Natural killer cell treated with Interleukin-12 subunit alpha and Interleukin-12 subunit beta and Interleukin-15 and Interleukin-18, amount 100 ng/mL, for 72 hours (primary cell): ENCODE data around the gene CCDC183. TPM values are rescaled to one million over a fixed set of nuclear protein-coding genes. Genes with fewer than 3 reads are reported as not detected.

Experiments used
- ATAC-seq, 2 donors: fragments of 150-1000 bp; cut with Tn5 transposase in 1 of 2; sonication (Bioruptor Pico), chemical (Tn5 transposase) in 1 of 2; 2 replicates each; pipeline ENCODE4 v1.10.0; 2021
- DNase-seq: peaks from one replicate; pipeline ENCODE4 v3.0.0; 2022; ENCODE audit warnings: low spot score
- H3K27ac Mint-ChIP-seq, 2 donors: 1 replicate in 1 of 2; 2 replicates in 1 of 2; pipeline ENCODE4 v1.8.0; 2022; ENCODE audit warnings: mixed read lengths in 2 of 2, mild to moderate bottlenecking in 1 of 2, moderate library complexity in 1 of 2
- H3K27me3 Mint-ChIP-seq, 2 donors: 1 replicate in 1 of 2; 2 replicates in 1 of 2; pipeline ENCODE4 v1.8.0; 2022; ENCODE audit warnings: mixed read lengths in 2 of 2
- H3K36me3 Mint-ChIP-seq: one replicate; pipeline ENCODE4 v1.8.0; 2022; ENCODE audit warnings: mixed read lengths
- H3K4me1 Mint-ChIP-seq, 2 donors: 1 replicate in 1 of 2; 2 replicates in 1 of 2; pipeline ENCODE4 v1.8.0; 2022; ENCODE audit warnings: low read depth in 2 of 2, mixed read lengths in 2 of 2, mild to moderate bottlenecking in 1 of 2
- H3K4me3 Mint-ChIP-seq: one replicate; pipeline ENCODE4 v1.8.0; 2022; ENCODE audit warnings: mixed read lengths
- H3K9me3 Mint-ChIP-seq: 2 replicates; pipeline ENCODE4 v1.8.0; 2022; ENCODE audit warnings: mixed read lengths
- total RNA-seq, 2 donors: library from RNA; stranded (reverse); gene quantifications; one replicate each; pipeline ENCODE4 v1.2.3, GENCODE V29; 2022

The CCDC183 gene
- total RNA-seq, 2 donors from 2014 or later: 0.38 to 0.45 TPM

DNA sequence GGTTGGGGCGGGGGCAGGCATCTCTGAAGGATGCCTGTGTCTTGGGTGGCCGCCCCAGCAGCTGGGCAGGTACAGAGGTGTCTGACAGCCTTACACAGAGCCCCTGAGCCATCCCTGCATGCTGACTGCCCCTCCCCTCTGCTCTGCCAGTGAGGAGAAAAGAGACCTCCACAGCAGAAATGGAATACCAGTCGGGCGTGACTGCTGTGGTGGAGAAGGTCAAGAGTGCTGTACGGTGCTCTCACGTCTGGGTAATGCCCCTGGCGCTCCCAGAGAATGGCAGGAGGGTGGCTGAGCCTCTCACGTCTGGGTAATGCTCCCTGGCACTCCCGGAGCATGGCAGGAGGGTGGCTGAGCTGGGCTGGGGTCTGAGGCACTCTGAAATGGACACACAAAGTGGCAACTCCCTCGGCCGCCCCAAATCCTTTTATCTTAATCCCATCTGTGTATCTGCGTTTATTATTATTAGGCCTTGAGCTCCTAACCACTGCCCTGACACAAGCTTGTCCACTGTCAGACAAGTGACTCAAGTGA, 9.1 kb downstream of the CCDC183 start:
- Mint-ChIP-seq H3K27me3 (no peaks in the 10 kb centered on the region), H3K36me3 (no peaks in the 10 kb centered on the region), H3K4me3 (peak overlapping the region; percentile 25), H3K4me1 (peaks cover 14 to 16% of the 10 kb centered on the region in 2 donors), H3K27ac (no peak overlapping the region), H3K9me3 (no peaks in the 10 kb centered on the region)
- no peak for ATAC-seq
- DNase-seq: no peak

DNA sequence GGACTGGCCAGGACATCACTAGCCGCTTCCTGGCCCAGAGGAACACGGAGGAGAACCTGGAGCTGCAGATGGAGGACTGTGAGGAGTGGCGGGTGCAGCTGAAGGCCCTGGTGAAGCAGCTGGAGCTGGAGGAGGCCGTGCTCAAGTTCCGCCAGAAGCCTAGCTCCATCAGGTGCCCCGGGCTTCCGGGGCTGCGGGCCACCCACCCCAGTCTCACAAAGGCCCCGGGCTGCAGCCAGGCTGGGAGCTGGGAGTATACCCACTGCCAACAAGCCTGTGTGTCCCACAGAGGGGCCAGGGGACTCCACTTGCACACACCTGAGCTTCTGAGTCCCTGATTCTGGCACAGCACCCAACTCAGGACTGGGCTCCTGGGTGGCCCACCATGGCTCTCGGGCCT, 9.9 kb downstream of the CCDC183 start:
- Mint-ChIP-seq H3K27ac (no peak overlapping the region), H3K4me3 (peak overlapping the region; percentile 91), H3K36me3 (no peaks in the 10 kb centered on the region), H3K27me3 (no peaks in the 10 kb centered on the region), H3K9me3 (no peaks in the 10 kb centered on the region), H3K4me1 (peaks cover 12 to 18% of the 10 kb centered on the region in 2 donors)
- no peak for ATAC-seq
- DNase-seq: no peak

DNA sequence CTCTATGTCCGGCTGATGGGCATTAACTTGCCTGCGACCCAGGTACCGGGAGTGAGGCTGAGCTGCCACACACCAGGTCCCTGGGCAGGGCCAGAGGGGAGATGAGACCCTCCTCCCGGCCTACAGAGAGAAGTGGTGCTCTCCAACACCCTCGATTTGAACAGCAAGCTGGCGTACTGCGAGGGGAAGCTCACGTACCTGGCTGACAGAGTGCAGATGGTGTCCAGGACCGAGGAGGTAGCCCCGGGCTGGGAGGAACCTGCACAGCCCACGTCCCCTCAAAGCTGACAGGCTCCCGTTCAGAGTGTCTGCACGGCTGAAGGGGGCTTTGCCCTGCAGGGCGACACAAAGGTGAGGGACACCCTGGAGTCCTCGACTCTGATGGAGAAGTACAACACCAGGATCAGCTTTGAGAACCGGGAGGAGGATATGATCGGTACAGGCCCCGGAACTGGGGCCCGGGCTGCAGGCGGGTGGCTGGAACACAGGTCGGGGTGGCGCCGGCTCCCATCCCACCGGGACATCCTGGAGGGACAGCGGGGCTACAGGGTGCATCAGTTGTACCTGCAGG, 10.6 kb downstream of the CCDC183 start:
- DNase-seq (no peak), ATAC-seq (no peak)
- peaks cover 13 to 19% of the 10 kb centered on the region in 2 donors for H3K4me1 Mint-ChIP-seq
- no peaks in the 10 kb centered on the region for H3K36me3 Mint-ChIP-seq
- H3K27me3 Mint-ChIP-seq: no peaks in the 10 kb centered on the region
- H3K4me3 Mint-ChIP-seq: peak overlapping the region; percentile 91
- H3K9me3 Mint-ChIP-seq: no peaks in the 10 kb centered on the region
- H3K27ac Mint-ChIP-seq: peak overlapping the region; percentile 77 to 79

DNA sequence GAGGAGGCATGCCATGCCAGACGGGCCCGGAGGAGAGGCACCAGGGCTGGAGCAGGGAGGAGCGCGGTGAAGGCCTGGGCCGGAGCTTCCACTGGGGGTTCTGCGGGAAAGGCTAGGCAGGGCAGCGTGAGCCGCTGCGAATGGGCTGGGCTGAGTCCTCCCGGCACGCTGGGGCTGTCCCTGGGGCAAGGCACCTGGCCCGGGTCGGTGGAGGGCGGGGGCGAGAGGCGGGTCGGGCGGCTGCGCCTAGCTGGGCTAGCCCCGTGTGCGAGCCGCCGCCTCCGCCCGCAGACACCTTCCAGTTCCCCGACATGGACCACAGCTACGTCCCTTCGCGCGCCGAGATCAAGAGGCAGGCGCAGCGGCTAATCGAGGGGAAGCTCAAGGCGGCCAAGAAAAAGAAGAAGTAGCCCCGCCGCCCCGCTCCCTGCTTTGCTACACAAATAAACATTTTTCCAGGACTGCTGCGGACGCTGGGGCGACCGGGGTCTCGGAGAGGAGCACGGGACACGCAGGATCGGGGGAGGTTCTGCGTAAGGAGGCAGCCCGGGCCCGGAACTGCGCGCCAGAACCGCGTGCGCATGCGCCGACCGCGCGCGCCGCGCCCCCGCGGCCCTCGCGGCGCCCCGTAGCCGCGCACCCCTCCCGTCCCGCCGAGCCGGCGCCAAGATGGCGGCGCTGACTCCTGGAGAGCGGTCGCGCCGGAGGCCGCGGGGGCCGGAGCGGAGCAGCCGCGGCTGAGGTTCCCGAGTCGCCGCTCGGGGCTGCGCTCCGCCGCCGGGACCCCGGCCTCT, 11.3 kb downstream of the CCDC183 start, which contains the start of gene RABL6:
Gene RABL6, plus strand, starts transcription at position 668 of the 794 bp plus-strand sequence. CDS start 249 bp downstream, outside the sequence.
- no peaks in the 10 kb centered on the region for H3K36me3 Mint-ChIP-seq
- H3K4me3 Mint-ChIP-seq: peak within 1 kb of the TSS; percentile 91
- H3K4me1 Mint-ChIP-seq: peaks cover 13 to 19% of the 10 kb centered on the region in 2 donors
- H3K27me3 Mint-ChIP-seq: no peaks in the 10 kb centered on the region
- no peaks in the 10 kb centered on the region for H3K9me3 Mint-ChIP-seq
- peak within 1 kb of the TSS; percentile 77 to 79 for H3K27ac Mint-ChIP-seq
- DNase-seq: peak; percentile 88
- peak; percentile 92 to 95 for ATAC-seq

DNA sequence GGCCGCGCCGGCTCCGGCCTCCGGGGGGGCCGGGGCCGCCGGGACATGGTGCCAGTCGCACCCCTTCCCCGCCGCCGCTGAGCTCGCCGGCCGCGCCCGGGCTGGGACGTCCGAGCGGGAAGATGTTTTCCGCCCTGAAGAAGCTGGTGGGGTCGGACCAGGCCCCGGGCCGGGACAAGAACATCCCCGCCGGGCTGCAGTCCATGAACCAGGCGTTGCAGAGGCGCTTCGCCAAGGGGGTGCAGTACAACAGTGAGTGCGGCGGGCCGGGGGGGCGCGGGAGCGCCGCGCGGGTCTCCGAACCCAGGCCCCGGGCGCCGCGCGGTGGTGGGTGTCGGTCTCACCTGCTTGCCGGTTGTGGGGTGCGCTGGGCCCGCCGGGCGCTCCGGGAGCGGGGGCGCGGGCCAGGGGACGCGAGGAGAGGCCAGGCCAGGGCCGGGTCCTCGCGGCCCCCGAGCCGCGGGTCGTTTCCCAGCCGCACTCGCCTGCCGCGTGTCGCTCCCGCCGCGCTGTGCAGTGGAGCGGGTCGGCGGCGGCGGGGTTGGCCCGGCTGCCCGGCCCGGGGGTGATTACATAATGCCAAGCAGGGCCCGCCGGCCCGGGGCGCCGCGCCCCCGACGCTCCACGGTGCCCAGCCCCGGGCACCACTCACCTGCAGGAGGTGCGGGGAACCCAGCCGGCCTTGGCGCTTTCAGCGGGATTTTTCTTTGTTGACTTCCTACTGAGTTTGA, 12.1 kb downstream of the CCDC183 start:
- H3K36me3 Mint-ChIP-seq: peaks cover 4% of the 10 kb centered on the region
- peak; percentile 53 to 64 for ATAC-seq
- H3K27me3 Mint-ChIP-seq: no peaks in the 10 kb centered on the region
- no peaks in the 10 kb centered on the region for H3K9me3 Mint-ChIP-seq
- peaks cover 21 to 27% of the 10 kb centered on the region in 2 donors for H3K4me1 Mint-ChIP-seq
- no peak for DNase-seq
- peak overlapping the region; percentile 33 to 68 for H3K27ac Mint-ChIP-seq
- H3K4me3 Mint-ChIP-seq: peak overlapping the region; percentile 88

DNA sequence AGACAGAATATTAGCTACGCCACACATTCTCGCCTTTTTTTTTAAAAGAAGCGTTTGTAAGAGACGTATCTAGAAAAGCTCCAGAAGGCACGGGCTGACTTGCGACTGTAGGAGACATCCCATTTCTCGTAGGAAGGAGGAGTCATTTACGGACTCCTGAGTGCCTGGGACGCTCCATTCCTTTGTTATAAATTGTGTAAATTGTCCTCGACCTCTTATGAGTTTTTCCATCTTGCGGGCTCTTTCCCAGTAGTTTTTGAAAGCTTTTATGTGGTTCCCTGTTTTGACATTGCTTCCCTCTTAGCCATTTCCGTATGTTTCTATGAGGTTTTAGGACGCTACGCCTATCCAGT, 12.6 kb downstream of the CCDC183 start:
- no peak for DNase-seq
- peaks cover 24 to 32% of the 10 kb centered on the region in 2 donors for H3K4me1 Mint-ChIP-seq
- peak overlapping the region; percentile 88 for H3K4me3 Mint-ChIP-seq
- peak overlapping the region; percentile 33 to 68 for H3K27ac Mint-ChIP-seq
- no peak for ATAC-seq
- H3K27me3 Mint-ChIP-seq: no peaks in the 10 kb centered on the region
- no peaks in the 10 kb centered on the region for H3K9me3 Mint-ChIP-seq
- H3K36me3 Mint-ChIP-seq: peaks cover 4% of the 10 kb centered on the region

DNA sequence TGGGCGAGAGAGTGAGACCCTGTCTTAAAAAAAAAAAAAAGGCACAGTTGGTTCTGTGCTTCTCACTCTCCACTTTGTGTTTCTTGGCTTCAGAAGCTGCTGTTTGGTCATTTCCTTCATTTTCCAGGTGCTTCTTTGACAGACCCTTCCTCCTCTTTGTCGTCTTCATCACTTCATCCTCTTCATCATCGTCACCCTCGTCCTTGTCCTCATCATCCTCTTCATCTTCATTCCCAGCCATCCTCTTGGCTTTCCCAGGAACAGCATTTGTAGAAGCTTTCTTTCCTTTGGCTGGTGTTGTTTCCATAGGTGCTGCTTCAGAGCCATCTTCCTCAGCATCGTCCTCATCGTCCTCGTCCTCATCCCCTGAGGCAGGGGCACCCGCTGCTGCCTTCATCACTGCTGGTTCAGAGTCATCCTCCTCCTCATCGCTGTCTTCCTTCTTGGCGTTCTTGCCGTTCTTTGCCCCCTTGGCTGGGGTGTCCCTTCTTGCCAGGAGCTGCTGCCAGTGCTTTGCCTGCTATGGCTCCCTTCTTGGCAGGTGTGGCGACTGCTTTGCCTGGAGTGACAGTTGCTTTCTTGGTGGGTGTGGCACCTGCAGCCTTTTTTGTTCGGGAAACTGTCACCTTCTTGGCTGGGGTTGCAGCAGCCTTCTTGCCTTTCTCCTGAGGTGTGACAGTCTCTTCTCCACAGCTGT, 18.7 kb downstream of the CCDC183 start:
- Mint-ChIP-seq H3K4me3 (no peak overlapping the region), H3K27me3 (no peaks in the 10 kb centered on the region), H3K4me1 (peaks cover 31 to 36% of the 10 kb centered on the region in 2 donors), H3K27ac (no peak overlapping the region), H3K36me3 (peaks cover 21% of the 10 kb centered on the region), H3K9me3 (no peaks in the 10 kb centered on the region)
- ATAC-seq (no peak), DNase-seq (peak; percentile 49)

DNA sequence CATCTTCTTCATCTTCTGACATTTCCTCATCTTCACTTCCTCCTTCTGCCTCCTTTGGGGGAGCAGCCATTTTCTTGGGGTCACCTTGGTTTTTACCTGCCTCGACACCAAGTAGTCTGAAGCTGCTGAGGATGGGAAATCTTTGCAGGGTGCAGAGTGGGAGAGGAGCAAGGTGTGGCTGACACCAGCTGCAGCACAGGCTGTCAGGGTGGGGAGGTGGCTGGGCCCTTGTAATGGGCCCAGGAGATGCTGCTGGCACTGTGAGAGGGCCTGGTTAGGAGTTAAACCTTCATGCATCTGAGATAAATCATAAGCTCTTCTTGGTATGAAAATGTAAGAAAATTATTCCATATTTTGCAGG, 19.3 kb downstream of the CCDC183 start:
- peaks cover 21% of the 10 kb centered on the region for H3K36me3 Mint-ChIP-seq
- H3K9me3 Mint-ChIP-seq: no peaks in the 10 kb centered on the region
- no peak overlapping the region for H3K27ac Mint-ChIP-seq
- no peak overlapping the region for H3K4me3 Mint-ChIP-seq
- H3K27me3 Mint-ChIP-seq: no peaks in the 10 kb centered on the region
- DNase-seq: peak; percentile 26
- peaks cover 28 to 32% of the 10 kb centered on the region in 2 donors for H3K4me1 Mint-ChIP-seq
- no peak for ATAC-seq

DNA sequence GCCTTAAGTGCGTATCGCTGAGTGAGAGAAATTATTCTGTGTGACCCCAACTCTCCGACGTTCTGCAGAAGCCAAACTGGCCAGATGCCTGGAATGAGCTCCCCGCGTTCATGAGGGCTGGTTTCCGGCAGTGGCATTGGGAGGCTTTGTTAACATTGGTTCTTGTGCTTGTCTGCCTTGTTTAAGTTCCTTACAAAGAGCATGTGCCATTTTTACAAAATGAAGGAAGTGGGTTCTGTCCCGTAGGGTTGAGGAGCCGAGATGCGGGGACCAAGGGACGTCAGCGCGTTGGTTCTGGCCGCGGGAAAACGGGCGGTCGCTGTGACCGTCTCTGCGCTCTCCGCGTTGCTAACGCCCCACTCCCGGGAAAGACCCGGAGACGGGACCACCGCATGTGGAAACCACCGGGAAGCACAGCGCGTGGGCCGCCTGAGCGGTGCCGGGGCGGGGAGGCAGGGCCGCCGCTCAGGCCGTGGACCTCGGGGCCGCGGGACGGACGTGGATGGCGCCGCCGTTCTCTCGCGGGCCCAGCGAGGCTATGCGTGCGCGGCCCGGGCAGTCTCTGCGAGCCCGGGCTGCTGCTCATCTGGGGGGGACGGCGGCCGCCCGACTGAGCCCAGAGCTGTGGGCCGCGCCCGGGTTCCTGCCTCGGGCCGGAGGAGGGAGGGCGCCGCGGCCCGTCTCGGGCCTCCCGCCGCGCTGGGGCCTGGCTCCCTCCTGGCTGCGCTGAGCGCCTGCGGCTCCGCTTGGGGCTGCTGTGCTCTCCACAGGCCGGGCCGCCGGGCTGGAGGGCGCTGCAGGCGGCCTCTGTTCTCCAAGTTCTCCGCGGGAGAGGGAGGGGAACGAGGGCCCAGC, 25.1 kb downstream of the CCDC183 start:
- ATAC-seq (peak in 1 of 2 donors; percentile 69), DNase-seq (peak; percentile 59)
- Mint-ChIP-seq H3K36me3 (peaks cover 5% of the 10 kb centered on the region), H3K9me3 (no peaks in the 10 kb centered on the region), H3K27me3 (no peaks in the 10 kb centered on the region), H3K4me3 (peak overlapping the region; percentile 27), H3K4me1 (peaks cover 6% of the 10 kb centered on the region in 2 donors), H3K27ac (no peak overlapping the region)

DNA sequence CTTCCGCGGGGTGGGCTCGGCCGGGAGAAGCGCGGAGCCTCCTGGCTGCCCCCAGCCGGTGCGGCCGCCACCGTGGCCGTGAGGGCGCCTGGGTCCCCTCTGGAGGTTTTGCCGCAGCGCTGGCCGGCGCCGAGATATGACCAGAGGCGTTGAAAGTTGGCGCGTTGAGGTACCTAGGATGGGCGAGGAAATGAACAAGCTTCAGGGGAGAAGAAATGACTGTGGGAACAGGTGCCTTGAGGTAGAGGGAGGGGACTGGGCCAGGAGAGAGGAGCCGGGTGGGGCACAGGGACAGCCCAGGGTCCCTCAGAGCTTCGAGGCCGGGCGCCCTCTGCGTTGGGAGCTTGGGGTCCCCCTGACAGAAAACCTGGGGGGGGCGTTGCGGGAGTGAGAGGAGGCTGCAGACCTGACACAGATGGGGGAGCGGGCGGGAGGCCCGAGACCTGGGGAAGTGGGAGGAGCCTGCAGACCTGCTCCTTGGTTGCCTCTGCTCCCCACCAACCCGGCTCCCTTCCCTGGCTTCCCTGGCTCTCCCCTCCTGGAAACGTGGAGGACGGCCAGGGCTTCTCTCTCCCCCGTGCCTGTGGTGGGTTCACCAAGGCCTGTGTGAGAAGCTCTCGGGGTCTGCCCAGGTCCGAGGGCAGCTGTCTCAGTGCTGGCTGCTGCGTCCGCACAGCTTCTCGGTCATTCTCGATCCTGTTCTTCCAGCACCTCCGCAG, 25.8 kb downstream of the CCDC183 start:
- ATAC-seq (no peak), DNase-seq (peak; percentile 22)
- H3K27ac Mint-ChIP-seq: no peak overlapping the region
- H3K4me3 Mint-ChIP-seq: no peak overlapping the region
- H3K36me3 Mint-ChIP-seq: peaks cover 2% of the 10 kb centered on the region
- H3K9me3 Mint-ChIP-seq: no peaks in the 10 kb centered on the region
- peaks cover 6% of the 10 kb centered on the region in 2 donors for H3K4me1 Mint-ChIP-seq
- H3K27me3 Mint-ChIP-seq: no peaks in the 10 kb centered on the region

DNA sequence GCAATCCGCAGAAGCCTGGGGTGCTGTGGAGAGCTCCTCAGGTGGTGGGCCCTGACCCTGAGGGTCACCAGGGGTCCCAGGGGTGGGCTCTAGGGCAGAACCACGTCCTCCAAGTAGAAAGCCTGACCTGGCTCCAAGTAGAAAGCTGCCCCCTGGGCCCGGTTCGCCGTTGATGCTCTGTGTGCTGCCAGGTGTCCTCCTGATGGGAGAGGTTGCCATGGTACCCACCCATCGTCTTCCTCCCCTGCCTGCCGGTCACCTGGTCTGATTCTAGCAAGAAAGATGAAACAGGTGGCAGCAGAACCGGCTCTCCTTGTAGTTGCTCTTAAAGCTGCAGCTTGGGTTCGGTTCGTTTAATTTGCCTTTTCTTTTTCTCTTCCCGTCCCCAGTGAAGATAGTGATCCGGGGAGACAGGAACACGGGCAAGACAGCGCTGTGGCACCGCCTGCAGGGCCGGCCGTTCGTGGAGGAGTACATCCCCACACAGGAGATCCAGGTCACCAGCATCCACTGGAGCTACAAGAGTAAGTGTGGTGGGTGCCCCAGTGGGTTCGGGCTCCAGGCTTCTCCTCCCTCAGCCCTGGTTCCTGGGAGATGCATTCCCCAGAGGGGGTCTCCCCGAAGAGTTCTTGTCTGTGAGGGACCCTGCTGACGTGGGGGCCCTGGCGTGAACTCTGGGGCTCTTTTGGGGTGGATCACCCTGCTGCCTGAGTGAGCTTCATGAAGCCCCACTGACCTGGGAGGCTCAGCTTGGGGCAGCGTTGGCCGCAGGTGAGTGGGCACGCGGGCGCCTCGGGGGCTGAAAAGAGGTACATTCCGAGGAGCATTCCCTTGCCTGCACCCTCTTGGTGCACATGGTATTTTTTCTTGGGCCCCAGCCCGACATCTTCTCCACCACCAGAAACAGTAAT, 27.3 kb downstream of the CCDC183 start:
- Mint-ChIP-seq H3K36me3 (no peaks in the 10 kb centered on the region), H3K27ac (no peak overlapping the region), H3K27me3 (no peaks in the 10 kb centered on the region), H3K9me3 (no peaks in the 10 kb centered on the region), H3K4me3 (no peak overlapping the region), H3K4me1 (peaks cover 6% of the 10 kb centered on the region in 2 donors)
- ATAC-seq (no peak), DNase-seq (peak; percentile 60)
